Measurements from ENCODE around the gene DNAAF1.

Gene DNAAF1

DNA sequence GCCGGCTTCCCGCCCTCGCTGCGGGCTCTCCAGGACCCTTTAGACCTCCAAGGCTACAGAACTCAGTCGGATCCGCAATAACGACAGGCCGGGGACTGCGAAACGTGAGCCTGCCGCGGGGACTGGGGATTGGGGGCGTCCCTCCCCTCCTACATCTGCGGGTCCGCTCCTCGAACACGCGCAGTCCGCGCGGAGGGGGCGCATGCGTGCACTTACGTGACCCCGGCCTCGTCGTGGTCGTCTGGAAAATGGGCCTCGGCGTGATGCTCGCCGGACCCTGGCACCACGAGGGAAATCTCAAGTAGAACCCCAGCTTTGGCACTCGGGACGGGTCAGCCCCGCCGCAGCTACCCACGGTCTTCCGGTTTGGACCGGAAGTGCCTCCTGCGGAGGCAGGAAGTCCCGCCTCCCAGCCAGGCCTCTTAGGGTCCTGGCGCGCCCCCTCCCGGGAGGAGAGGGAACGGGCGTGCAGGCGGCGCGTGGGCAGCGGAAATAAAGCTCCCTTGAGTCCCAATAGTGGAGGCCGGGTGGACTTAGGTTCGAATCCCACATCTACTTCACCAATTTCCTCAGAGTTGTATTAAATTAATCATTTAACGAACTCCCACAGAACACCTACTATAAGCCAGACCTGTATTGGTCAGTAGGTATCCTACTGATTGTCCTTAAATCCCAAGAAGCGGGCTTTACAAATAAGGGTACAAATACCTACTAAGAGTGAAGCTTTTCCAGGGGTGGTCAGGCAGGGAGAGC is 41.8 kb downstream of the DNAAF1 start, which contains the start of gene TAF1C (continued):
- TF ChIP-seq, protein P1, sequence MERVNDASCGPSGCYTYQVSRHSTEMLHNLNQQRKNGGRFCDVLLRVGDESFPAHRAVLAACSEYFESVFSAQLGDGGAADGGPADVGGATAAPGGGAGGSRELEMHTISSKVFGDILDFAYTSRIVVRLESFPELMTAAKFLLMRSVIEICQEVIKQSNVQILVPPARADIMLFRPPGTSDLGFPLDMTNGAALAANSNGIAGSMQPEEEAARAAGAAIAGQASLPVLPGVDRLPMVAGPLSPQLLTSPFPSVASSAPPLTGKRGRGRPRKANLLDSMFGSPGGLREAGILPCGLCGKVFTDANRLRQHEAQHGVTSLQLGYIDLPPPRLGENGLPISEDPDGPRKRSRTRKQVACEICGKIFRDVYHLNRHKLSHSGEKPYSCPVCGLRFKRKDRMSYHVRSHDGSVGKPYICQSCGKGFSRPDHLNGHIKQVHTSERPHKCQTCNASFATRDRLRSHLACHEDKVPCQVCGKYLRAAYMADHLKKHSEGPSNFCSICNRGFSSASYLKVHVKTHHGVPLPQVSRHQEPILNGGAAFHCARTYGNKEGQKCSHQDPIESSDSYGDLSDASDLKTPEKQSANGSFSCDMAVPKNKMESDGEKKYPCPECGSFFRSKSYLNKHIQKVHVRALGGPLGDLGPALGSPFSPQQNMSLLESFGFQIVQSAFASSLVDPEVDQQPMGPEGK (tag by site-specific recombination; IDR thresholded peaks at IDR 0.05), result peak; percentile 68
- TF ChIP-seq GFI1B (tag by site-specific recombination; IDR thresholded peaks at IDR 0.05) (no peak), ZNF555 (tag by site-specific recombination; conservative IDR thresholded peaks at IDR 0.05) (no peak), ZBTB17 (tag by site-specific recombination; IDR thresholded peaks at IDR 0.05) (no peak), ZNF404 (tag by site-specific recombination; IDR thresholded peaks at IDR 0.05) (no peak), ZNF544 (tag by site-specific recombination; IDR thresholded peaks at IDR 0.05) (no peak), ZBTB1 (tag by site-specific recombination; IDR thresholded peaks at IDR 0.05) (no peak), ZNF664 (tag by site-specific recombination; IDR thresholded peaks at IDR 0.05) (no peak), ZNF629 (tag by site-specific recombination; IDR thresholded peaks at IDR 0.05) (peak; percentile 42; the same call in 1 of the 2 replicates), ZNF76 (tag by site-specific recombination; IDR thresholded peaks at IDR 0.05; ENCODE audit: borderline replicate concordance, low read depth) (no peak), SALL2 (tag by site-specific recombination; IDR thresholded peaks at IDR 0.05; ENCODE audit: borderline replicate concordance) (no peak), ZNF121 (tag by site-specific recombination; IDR thresholded peaks at IDR 0.05) (no peak), ZNF2 (tag by site-specific recombination; IDR thresholded peaks at IDR 0.05) (0 out of 2 replicates have a peak, but pooled peaks have one; percentile 29), MYNN (tag by site-specific recombination; IDR thresholded peaks at IDR 0.05; ENCODE audit: borderline replicate concordance) (no peak), ZFP41 (tag by site-specific recombination; IDR thresholded peaks at IDR 0.05; ENCODE audit: borderline replicate concordance) (no peak), YY1 (tag by site-specific recombination; IDR thresholded peaks at IDR 0.05) (no peak), RBAK (tag by site-specific recombination; IDR thresholded peaks at IDR 0.05) (no peak), ZNF548 (tag by site-specific recombination; IDR thresholded peaks at IDR 0.05) (no peak), ZNF112 (tag by site-specific recombination; IDR thresholded peaks at IDR 0.05) (no peak), ZNF394 (tag by site-specific recombination; IDR thresholded peaks at IDR 0.05; ENCODE audit: borderline replicate concordance) (no peak)
- TF ChIP-seq, protein P2, sequence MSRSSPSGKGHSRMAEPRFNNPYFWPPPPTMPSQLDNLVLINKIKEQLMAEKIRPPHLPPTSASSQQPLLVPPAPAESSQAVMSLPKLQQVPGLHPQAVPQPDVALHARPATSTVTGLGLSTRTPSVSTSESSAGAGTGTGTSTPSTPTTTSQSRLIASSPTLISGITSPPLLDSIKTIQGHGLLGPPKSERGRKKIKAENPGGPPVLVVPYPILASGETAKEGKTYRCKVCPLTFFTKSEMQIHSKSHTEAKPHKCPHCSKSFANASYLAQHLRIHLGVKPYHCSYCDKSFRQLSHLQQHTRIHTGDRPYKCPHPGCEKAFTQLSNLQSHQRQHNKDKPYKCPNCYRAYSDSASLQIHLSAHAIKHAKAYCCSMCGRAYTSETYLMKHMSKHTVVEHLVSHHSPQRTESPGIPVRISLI (tag by site-specific recombination; IDR thresholded peaks at IDR 0.05), result no peak
- TF ChIP-seq, protein P3, sequence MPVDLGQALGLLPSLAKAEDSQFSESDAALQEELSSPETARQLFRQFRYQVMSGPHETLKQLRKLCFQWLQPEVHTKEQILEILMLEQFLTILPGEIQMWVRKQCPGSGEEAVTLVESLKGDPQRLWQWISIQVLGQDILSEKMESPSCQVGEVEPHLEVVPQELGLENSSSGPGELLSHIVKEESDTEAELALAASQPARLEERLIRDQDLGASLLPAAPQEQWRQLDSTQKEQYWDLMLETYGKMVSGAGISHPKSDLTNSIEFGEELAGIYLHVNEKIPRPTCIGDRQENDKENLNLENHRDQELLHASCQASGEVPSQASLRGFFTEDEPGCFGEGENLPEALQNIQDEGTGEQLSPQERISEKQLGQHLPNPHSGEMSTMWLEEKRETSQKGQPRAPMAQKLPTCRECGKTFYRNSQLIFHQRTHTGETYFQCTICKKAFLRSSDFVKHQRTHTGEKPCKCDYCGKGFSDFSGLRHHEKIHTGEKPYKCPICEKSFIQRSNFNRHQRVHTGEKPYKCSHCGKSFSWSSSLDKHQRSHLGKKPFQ (tag by site-specific recombination; IDR thresholded peaks at IDR 0.05), result no peak
- TF ChIP-seq, protein P4, sequence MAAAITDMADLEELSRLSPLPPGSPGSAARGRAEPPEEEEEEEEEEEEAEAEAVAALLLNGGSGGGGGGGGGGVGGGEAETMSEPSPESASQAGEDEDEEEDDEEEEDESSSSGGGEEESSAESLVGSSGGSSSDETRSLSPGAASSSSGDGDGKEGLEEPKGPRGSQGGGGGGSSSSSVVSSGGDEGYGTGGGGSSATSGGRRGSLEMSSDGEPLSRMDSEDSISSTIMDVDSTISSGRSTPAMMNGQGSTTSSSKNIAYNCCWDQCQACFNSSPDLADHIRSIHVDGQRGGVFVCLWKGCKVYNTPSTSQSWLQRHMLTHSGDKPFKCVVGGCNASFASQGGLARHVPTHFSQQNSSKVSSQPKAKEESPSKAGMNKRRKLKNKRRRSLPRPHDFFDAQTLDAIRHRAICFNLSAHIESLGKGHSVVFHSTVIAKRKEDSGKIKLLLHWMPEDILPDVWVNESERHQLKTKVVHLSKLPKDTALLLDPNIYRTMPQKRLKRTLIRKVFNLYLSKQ (tag by site-specific recombination; IDR thresholded peaks at IDR 0.05; ENCODE audit: borderline replicate concordance), result no peak
- TF ChIP-seq, protein P5, sequence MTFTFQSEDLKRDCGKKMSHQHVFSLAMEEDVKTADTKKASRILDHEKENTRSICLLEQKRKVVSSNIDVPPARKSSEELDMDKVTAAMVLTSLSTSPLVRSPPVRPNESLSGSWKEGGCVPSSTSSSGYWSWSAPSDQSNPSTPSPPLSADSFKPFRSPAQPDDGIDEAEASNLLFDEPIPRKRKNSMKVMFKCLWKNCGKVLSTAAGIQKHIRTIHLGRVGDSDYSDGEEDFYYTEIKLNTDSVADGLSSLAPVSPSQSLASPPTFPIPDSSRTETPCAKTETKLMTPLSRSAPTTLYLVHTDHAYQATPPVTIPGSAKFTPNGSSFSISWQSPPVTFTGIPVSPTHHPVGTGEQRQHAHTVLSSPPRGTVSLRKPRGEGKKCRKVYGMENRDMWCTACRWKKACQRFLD (tag by site-specific recombination; IDR thresholded peaks at IDR 0.05), result no peak
- TF ChIP-seq, protein P6, sequence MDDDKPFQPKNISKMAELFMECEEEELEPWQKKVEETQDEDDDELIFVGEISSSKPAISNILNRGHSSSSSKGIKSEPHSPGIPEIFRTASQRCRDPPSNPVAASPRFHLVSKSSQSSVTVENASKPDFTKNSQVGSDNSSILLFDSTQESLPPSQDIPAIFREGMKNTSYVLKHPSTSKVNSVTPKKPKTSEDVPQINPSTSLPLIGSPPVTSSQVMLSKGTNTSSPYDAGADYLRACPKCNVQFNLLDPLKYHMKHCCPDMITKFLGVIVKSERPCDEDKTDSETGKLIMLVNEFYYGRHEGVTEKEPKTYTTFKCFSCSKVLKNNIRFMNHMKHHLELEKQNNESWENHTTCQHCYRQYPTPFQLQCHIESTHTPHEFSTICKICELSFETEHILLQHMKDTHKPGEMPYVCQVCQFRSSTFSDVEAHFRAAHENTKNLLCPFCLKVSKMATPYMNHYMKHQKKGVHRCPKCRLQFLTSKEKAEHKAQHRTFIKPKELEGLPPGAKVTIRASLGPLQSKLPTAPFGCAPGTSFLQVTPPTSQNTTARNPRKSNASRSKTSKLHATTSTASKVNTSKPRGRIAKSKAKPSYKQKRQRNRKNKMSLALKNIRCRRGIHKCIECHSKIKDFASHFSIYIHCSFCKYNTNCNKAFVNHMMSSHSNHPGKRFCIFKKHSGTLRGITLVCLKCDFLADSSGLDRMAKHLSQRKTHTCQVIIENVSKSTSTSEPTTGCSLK (tag by site-specific recombination; IDR thresholded peaks at IDR 0.05), result no peak
- TF ChIP-seq, protein P7, sequence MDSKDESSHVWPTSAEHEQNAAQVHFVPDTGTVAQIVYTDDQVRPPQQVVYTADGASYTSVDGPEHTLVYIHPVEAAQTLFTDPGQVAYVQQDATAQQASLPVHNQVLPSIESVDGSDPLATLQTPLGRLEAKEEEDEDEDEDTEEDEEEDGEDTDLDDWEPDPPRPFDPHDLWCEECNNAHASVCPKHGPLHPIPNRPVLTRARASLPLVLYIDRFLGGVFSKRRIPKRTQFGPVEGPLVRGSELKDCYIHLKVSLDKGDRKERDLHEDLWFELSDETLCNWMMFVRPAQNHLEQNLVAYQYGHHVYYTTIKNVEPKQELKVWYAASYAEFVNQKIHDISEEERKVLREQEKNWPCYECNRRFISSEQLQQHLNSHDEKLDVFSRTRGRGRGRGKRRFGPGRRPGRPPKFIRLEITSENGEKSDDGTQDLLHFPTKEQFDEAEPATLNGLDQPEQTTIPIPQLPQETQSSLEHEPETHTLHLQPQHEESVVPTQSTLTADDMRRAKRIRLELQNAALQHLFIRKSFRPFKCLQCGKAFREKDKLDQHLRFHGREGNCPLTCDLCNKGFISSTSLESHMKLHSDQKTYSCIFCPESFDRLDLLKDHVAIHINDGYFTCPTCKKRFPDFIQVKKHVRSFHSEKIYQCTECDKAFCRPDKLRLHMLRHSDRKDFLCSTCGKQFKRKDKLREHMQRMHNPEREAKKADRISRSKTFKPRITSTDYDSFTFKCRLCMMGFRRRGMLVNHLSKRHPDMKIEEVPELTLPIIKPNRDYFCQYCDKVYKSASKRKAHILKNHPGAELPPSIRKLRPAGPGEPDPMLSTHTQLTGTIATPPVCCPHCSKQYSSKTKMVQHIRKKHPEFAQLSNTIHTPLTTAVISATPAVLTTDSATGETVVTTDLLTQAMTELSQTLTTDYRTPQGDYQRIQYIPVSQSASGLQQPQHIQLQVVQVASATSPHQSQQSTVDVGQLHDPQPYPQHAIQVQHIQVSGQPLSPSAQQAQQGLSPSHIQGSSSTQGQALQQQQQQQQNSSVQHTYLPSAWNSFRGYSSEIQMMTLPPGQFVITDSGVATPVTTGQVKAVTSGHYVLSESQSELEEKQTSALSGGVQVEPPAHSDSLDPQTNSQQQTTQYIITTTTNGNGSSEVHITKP (tag by site-specific recombination; IDR thresholded peaks at IDR 0.05), result no peak
